Measurements from ENCODE around the gene LIN37.

LIN37 gene

DNA sequence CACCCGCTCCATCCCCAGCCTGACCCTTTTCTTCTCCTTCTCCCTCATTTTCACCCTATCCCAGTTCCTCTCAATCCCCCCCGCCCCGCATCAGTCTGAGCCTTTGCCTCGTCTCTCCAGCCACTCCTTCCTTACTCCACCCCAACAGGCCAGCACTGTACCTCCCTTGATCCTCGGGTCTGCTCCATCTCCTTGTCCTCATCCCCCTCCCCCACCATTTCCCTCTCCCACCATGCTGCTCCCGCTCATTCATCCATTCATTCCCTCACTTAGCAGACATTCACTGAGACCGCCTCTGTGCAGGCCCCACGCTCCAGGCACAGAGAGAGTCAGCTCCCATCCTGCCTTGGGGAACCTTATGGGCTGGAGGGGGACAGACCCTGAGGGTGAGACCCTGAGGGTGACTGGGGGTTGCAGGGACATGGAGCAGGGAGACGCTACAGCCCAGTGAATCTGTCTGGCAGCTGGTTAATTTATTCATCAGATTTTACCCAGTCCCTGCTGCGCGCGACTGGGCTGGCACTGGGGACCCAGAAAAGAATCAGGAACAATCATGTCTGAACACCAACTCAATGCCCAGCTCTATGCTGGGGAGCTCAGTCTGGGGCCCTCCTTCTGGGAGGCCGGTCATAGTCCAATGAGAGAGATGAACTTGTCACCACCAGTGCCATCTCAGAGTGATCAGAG is 27.9 kb downstream of the LIN37 start:
- DNase-seq, result no peak

DNA sequence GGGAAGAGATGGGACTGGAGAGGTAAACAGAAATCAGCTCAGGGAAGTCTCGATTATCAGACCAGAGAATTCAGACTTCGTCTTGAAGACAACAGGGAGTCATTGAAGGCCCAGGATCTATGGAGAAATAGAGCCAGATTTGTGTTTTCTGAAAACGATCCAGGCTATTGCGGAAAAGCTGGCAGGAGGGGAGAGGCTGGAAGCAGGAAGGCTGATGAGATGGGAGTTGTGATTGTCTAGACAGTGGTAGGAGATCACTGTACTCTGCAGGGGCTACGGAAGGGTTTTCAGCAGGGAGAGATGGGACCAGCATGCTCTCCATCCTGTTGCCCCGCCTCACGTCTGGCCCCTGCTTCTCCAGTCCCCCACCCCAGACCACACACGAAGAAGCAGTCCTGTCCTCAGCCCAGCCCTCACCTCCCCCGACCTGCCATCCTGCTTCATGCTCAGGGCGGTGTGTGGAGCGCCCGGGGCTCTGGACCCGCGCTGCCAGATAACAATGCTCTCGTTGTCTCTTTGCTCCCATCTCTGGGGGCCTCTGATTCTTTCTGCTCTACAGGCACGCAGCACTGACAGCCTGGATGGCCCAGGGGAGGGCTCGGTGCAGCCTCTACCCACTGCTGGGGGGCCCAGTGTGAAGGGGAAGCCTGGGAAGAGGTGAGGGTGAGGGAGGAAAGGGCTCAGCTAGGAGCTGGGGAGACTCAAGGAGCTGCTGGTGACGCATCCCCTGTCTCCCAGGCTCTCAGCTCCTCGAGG is 28.9 kb downstream of the LIN37 start:
- no peak for DNase-seq

DNA sequence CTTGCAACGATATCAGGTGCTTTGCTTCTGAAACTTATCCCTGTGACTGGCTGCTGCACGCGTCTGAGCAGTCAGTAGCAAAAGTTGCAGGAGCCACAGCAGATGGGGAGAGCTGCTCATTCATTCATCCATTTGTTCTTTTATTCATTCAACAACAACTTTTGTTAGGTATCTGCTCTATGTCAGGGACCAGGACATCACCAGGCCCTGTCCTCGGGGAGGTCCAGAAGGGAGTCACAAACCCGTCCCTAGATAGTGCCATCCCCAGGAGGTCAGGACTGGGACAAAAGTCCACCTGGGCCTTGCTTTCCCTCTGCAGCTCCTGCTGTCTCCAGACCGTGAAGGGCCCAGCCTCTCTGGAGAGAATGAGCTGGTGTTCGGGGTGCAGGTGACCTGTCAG is 29.6 kb downstream of the LIN37 start:
- no peak for DNase-seq

DNA sequence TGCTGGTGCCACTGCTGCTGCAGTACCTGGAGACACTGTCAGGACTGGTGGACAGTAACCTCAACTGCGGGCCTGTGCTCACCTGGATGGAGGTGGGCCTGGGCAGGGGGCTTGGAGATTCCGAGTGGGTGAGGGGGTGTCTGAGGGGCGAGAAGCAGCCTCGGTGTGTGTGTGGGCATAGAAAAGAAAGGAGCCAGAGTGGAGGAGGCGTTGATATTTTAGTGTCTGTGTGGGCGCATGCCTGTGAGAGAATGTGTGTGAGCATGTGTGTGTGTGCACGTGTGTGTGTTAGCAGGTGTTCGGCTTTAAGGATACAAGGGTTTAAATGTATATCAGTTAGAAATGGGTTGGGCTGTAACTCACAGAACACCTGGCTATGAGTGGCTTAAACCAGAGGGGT is 30.7 kb downstream of the LIN37 start:
- no peak for DNase-seq

DNA sequence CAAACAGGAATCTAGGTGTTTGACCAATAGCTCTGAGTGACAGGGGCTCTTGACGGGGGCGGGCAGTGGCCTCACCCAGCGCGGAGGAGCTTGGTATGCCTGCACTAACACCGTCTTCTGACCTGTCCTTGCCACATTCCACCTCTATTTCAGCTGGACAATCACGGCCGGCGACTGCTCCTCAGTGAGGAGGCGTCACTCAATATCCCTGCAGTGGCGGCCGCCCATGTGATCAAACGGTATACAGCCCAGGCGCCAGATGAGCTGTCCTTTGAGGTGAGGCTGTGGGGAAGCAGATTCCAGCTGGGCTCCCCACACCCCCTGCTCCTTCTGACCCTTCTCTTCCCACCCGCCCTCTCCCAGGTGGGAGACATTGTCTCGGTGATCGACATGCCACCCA is 31.7 kb downstream of the LIN37 start:
- no peak for DNase-seq

DNA sequence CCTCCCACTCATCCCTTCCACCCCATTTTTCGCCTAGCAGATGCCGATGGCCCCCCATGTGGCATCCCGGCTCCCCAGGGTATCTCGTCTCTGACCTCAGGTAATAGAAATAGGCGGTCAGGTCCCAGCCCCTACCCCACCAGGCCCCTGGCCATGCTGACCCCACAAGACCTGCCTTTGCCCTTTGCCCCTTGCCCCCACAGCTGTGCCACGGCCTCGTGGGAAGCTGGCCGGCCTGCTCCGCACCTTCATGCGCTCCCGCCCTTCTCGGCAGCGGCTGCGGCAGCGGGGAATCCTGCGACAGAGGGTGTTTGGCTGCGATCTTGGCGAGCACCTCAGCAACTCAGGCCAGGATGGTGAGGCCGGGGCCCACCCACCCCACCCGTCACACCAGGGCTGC is 32.3 kb downstream of the LIN37 start:
- DNase-seq, result no peak

DNA sequence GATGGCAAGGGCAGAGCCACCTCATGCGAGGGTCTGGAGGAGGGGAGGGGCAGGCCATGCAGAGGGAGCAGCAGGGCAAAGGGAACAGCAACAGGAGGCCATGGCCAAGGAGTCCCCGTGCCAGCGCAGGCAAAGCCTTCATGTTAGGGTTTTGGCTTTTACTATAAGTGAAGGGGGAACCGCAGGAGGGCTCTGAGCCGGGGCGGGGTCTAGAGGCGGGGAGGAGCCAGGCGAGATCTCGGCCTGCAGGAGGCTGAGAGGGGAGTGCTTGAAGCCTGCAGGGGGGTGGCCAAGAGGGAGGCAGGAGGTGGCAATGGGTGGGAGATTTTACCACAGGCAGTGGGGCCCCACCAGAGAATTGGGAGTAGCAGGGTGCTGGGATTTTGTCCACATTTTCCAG is 33.3 kb downstream of the LIN37 start:
- no peak for DNase-seq

DNA sequence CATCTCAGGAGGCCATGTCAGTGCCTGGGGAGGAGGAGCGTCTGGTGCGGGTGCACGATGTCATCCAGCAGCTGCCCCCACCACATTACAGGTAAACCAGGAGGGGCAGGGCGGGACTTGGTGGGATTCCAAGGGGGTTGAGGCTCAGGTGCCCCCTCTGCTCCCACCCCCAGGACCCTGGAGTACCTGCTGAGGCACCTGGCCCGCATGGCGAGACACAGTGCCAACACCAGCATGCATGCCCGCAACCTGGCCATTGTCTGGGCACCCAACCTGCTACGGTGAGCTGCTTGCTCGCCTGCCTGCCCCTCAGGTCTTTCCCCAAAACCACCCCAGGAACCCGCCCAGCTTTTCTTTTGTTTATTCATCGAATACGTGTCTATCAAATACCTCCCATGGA is 34.2 kb downstream of the LIN37 start:
- DNase-seq, result no peak

DNA sequence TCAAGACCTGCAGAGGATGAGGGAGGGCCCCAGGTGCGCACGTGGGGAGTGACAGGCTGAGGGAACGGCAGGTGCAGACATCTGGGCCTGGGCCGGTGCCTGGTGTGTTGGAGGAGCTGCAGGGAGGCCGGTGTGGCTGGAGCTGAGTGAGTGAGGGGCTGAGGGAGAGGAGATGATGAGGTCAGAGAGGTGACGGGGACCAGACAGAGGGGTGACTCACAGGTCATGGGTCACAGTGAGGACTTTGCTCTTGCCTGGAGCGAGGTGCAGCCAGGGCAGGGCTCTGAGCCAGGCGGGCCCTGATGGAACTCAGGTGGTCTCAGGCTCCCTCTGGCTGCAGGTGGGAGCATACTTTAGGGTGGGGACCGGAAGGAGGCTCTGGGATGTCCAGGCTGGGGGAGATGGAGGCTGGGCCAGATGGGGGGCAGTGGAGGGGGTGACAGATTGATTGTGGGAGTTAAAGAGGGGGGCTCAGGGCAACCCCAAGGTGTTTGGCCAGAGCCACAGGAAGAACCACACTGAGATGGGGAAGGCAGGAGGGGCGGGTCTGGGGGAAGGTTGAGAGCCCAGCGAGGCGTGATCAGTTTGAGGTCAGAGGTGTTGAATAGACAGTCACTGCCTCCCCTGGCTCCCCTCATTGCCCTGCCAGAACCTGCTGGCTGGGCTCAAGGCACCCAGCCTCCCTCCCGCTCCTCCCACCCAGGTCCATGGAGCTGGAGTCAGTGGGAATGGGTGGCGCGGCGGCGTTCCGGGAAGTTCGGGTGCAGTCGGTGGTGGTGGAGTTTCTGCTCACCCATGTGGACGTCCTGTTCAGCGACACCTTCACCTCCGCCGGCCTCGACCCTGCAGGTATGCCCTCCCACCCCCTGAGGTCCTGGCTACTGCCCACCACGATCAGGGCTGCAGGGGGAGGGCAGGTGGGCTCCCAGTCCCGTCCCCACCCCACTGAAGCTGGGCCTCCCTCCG is 35.4 kb downstream of the LIN37 start:
- DNase-seq, result no peak

DNA sequence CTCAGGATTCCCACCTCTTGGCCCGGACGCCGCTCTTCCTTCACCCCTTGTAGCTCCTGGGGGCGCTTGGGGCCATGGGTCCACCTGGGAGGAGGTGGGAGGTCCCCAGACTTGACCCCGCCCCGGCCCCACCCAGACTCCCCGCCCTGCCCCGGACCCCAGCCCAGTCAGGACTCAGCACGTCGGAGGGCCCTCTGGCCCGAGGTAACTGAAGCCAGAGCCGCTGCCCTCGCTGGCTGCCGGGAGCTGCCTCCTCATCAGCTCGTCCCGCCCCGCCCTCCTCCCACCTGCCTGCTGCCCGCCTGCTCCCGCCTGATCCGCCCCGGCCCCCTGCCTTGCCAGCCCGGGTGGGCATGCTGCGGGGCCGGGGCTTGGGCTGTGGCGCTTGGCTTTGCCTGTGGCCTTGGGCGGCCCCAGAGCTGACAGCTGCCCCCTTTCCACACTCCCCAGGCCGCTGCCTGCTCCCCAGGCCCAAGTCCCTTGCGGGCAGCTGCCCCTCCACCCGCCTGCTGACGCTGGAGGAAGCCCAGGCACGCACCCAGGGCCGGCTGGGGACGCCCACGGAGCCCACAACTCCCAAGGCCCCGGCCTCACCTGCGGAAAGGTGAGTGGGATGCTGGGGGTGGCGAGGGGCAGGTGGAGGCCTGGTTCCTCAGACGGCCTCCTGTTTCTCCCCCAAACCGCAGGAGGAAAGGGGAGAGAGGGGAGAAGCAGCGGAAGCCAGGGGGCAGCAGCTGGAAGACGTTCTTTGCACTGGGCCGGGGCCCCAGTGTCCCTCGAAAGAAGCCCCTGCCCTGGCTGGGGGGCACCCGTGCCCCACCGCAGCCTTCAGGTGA is 36.3 kb downstream of the LIN37 start:
- DNase-seq, result no peak

DNA sequence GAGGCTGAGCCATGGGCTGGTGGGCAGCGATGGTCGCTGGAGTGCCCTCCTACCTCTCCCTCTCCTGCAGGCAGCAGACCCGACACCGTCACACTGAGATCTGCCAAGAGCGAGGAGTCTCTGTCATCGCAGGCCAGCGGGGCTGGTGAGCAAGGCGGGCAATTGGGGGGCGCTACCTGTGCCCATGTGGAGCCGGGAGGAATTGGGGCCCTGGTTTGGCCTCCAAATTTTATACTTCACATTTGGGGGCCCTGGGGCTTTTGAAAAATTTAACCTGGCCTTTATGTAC is 36.9 kb downstream of the LIN37 start:
- no peak for DNase-seq

DNA sequence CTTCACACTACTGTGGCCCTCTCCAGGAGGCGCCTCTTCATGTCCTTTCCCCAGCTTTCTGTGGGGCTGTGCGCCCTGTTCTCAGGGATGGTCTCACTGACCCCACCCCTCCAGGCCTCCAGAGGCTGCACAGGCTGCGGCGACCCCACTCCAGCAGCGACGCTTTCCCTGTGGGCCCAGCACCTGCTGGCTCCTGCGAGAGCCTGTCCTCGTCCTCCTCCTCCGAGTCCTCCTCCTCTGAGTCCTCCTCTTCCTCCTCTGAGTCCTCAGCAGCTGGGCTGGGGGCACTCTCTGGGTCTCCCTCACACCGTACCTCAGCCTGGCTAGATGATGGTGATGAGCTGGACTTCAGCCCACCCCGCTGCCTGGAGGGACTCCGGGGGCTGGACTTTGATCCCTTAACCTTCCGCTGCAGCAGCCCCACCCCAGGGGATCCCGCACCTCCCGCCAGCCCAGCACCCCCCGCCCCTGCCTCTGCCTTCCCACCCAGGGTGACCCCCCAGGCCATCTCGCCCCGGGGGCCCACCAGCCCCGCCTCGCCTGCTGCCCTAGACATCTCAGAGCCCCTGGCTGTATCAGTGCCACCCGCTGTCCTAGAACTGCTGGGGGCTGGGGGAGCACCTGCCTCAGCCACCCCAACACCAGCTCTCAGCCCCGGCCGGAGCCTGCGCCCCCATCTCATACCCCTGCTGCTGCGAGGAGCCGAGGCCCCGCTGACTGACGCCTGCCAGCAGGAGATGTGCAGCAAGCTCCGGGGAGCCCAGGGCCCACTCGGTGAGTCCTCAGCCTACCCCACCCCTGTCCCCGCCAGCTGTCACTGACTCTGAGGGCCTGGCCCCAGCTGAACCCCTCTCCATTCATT is 38.2 kb downstream of the LIN37 start:
- no peak for DNase-seq

DNA sequence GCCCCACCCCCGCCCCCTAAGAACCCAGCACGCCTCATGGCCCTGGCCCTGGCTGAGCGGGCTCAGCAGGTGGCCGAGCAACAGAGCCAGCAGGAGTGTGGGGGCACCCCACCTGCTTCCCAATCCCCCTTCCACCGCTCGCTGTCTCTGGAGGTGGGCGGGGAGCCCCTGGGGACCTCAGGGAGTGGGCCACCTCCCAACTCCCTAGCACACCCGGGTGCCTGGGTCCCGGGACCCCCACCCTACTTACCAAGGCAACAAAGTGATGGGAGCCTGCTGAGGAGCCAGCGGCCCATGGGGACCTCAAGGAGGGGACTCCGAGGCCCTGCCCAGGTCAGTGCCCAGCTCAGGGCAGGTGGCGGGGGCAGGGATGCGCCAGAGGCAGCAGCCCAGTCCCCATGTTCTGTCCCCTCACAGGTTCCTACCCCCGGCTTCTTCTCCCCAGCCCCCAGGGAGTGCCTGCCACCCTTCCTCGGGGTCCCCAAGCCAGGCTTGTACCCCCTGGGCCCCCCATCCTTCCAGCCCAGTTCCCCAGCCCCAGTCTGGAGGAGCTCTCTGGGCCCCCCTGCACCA is 38.9 kb downstream of the LIN37 start:
- no peak for DNase-seq

DNA sequence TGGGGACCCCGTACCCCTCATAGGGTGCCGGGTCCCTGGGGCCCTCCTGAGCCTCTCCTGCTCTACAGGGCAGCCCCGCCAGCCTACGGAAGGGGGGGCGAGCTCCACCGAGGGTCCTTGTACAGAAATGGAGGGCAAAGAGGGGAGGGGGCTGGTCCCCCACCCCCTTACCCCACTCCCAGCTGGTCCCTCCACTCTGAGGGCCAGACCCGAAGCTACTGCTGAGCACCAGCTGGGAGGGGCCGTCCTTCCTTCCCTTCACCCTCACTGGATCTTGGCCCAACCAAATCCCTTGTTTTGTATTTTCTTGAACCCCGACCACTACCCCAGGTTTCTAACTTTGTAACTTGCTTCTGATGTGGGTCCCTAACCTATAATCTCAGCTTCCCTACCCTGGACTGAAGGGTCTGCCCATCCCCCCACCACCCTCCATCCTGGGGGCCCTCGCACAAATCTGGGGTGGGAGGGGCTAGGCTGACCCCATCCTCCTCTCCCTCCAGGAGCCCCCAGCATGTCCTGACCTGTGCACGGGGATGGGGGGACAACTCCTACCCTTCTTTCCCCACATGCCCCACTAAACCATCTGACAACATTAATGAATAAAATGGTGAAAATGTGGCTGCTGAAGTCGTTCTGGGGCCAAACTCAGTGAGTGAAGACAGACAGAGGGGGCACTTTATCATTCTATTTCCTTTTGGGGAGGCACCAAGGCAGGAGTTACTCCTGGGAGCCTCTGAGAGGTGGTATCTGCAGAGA is 40.0 kb downstream of the LIN37 start:
- DNase-seq, result no peak

DNA sequence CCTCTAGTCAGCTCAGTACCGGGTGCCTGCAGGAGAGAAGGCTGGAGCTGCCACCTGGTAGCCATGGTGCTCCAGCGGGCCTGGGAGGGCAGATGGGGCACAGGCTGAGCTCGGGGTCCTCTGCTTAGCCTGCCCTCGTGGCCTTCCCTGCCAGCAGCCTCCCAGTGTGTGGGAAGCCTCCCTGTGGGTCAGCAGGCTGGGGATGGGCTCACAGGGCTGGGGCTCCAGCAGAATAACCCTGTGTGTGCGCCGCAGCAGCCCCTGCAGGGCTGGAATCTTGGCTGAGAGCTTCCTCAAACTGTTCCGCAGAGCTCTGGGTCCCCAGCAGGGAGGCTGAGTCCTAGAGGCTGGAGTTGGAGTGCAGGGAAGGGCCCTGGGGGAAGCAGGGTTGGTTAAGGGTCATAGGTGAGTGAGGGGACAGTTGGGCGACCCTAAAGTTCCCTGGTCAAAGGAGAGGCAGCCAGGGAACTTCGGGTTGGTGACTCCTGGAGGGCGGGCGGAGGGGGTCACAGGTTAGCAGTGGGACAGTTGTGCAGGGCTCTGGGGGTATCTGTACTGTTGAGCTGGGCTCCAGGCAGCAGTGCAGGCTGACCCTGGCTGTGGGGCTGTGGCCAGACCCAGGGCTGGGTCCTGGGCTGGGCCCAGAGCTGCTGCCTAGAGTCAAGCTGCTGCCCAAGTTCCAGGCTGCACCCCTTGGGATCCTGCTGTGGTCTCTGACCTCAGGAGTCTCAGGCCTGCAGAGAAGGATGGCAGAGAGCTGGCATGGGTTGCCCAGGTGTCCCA is 41.0 kb downstream of the LIN37 start:
- no peak for DNase-seq

DNA sequence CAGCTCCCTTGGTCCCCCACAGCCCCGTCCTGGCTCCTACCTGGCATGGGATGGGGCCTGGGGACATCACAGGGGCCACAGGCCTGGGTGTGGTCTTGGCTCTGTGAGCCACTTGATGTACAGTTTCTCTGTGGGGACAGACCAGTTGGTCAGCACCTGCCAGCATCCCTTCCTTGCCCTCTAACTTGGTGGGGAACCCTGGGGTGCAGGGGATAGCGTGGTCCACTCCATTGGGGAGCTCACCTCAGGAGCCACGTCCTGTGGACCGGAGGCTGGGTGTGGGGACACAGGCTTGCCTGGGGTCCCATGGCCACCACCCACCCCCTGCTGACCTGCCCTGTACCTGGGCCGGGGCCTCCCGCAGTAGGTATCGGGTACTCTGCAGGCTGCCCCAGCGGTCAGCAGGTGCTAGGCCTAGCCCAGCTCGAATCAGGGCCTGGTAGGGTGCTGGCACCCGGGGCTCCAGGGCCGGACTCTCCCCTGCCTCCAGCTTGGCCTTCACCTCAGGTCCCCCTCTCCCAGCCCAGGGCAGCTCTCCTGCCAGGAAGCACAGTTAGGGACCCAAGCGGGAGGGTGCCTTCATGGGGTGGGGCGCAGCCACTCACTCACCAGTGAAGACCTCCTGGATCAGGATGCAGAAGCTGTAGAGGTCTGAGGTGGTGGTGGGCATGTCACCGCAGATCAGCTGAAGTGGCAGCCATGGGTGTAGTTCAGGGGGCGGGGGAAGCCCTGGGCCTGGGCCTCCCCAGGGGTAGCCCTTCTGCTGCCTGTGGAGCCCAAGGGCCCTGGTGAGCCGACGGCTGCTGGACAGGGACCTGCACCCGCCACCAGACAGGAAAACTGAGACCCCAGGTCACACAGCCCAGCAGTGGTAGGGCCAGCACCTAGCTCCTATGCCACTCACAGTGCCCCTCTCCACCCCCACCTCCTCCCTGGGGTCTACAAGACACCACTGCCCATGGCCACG is 41.9 kb downstream of the LIN37 start:
- DNase-seq, result no peak

DNA sequence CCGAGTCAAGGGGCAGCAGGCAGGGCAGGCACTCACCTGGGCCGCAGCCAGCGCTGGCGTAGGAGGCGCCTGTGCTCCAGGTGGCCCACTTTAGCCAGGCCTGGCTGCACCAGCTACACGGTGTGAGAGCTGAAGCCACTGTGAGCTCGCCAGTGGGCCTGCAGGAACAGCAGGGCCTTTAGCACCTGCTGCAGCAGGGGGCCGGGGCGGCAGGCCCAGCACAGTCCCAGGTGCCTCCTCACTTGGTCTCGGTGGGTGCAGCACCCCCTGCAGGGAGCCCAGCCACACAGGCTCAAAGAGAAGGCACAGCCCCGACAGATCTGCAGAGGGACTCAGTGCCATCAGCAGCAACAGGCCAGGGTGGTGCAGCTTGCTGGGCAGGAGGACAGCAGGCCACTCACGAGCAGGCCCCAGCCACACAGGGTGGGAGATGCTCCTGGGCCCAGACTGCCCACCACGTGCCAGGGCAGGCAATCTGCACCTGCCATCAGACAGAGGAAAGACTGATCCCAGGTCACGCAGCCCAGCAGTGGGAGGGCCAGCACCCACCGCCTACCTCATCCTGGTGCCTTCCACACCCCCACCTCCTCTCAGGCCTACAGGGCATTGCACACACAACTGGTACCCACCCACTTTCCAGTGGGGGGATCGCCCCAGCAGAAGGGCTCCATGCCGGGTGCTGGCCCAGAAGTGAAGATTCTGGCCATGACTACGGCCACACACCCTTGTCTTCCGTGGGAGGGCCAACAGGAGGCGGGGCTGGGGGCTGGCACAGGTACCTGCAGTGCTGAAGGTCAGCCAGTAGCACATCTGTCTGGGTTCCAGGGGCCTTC is 42.8 kb downstream of the LIN37 start:
- no peak for DNase-seq

DNA sequence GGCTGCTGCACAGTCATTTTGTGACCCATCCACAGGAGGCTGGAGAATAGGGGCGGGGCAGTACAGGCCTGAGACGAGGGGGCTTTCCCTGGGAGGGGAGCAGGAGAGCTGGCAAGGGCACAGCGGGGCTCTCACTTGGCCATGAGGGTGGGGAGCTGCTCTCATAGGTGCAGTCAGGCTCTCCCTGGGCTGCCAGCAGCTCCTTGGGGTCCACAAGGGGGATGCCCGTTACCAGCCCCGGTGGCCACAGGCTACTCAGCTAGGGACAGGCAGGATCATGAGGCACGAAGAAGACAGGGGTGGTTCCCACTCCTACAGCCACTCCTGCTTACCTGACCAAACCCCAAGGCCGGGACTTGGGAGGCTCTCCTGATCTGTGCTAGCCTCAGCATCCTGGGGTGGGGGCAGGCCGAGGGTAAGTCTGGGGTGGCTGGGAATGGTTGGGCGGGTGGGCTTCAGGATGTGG is 43.5 kb downstream of the LIN37 start:
- no peak for DNase-seq

All from suppressor macrophage treated with lipopolysaccharide for 1 hour (primary cell).